ENCODE measurements around the gene DGKI.
A peak's percentile ranks its signal among the peaks of the same experiment; 100 is the strongest.

The DGKI gene

GRCh38 chr7:137846827-137847567, at the start of gene DGKI:
TSS of gene DGKI (minus strand) at chr7:137846974.
- DNase-seq (ENCODE audit: low read depth) = peak; percentile 30

GRCh38 chr7:137895301-137896221, 48.8 kb upstream of the DGKI start:
- DNase-seq (ENCODE audit: low read depth) = no peak

- no peak for DNase-seq (ENCODE audit: low read depth)
Observed at GRCh38 chr7:137893143-137893742, 46.5 kb upstream of the DGKI start.

GRCh38 chr7:137891016-137891655, 44.4 kb upstream of the DGKI start:
- peak; percentile 51 for DNase-seq (ENCODE audit: low read depth)

GRCh38 chr7:137890449-137890921, 43.7 kb upstream of the DGKI start:
- peak; percentile 72 for DNase-seq (ENCODE audit: low read depth)

GRCh38 chr7:137888241-137888640, 41.5 kb upstream of the DGKI start:
- no peak for DNase-seq (ENCODE audit: low read depth)

- peak; percentile 74 for DNase-seq (ENCODE audit: low read depth)
Observed at GRCh38 chr7:137886746-137887145, 40.0 kb upstream of the DGKI start.

GRCh38 chr7:137886281-137886680, 39.5 kb upstream of the DGKI start:
- DNase-seq (ENCODE audit: low read depth) = no peak

- no peak for DNase-seq (ENCODE audit: low read depth)
Observed at GRCh38 chr7:137885678-137886077, 38.9 kb upstream of the DGKI start.

- peak; percentile 65 for DNase-seq (ENCODE audit: low read depth)
Observed at GRCh38 chr7:137882806-137883205, 36.0 kb upstream of the DGKI start.

GRCh38 chr7:137882261-137882668, 35.5 kb upstream of the DGKI start:
- peak; percentile 100 for DNase-seq (ENCODE audit: low read depth)

GRCh38 chr7:137881607-137882260, 35.0 kb upstream of the DGKI start:
- DNase-seq (ENCODE audit: low read depth) = no peak

- DNase-seq (ENCODE audit: low read depth) = peak; percentile 90
Observed at GRCh38 chr7:137880432-137880831, 33.7 kb upstream of the DGKI start.

- peak; percentile 72 for DNase-seq (ENCODE audit: low read depth)
Observed at GRCh38 chr7:137879357-137880158, 32.8 kb upstream of the DGKI start.

- peak; percentile 22 for DNase-seq (ENCODE audit: low read depth)
Observed at GRCh38 chr7:137878333-137878961, 31.7 kb upstream of the DGKI start.

GRCh38 chr7:137877027-137877675, 30.4 kb upstream of the DGKI start:
- DNase-seq (ENCODE audit: low read depth) = no peak

GRCh38 chr7:137875746-137876145, 29.0 kb upstream of the DGKI start:
- no peak for DNase-seq (ENCODE audit: low read depth)

GRCh38 chr7:137873979-137874777, 27.4 kb upstream of the DGKI start:
- peak; percentile 97 for DNase-seq (ENCODE audit: low read depth)

GRCh38 chr7:137873524-137873923, 26.8 kb upstream of the DGKI start:
- DNase-seq (ENCODE audit: low read depth) = peak; percentile 88

Measured in EH (cell line).